ENCODE measurements around the gene ALDH1B1. TPM values are rescaled to one million over a fixed set of nuclear protein-coding genes. Genes with fewer than 3 reads are reported as not detected.
A peak's percentile ranks its signal among the peaks of the same experiment; 100 is the strongest.

Gene ALDH1B1
- total and polyA plus RNA-seq, 2 of the 13 experiments (the other 11 are each of a cell fraction or from before 2014, with no cell fraction given), result 45.1 to 125 TPM

DNA sequence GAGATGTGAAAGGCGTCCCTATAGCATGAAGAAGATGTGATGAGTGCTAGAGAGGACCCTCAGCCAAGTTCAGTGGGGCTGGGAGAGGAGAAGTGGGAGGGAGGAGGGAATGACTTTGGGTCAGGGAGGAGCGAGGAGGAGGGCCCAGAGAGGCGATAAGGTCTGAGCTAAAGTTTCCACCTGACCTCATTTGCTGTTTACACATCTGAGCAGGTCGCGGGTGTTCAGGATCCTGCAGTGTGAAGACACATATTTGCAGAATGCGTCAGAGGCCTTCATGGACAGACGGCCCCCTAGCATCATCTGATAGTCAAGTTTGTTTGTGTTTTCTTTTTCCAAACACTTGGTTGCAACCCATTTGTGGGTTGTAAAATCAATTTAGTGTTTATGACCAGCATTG lies 50.7 kb downstream of the ALDH1B1 start (continued):
- no peak for TF ChIP-seq ZSCAN9 (CRISPR knock-in tag; IDR thresholded peaks at IDR 0.05; ENCODE audit: borderline replicate concordance)
- TF ChIP-seq, protein P1, sequence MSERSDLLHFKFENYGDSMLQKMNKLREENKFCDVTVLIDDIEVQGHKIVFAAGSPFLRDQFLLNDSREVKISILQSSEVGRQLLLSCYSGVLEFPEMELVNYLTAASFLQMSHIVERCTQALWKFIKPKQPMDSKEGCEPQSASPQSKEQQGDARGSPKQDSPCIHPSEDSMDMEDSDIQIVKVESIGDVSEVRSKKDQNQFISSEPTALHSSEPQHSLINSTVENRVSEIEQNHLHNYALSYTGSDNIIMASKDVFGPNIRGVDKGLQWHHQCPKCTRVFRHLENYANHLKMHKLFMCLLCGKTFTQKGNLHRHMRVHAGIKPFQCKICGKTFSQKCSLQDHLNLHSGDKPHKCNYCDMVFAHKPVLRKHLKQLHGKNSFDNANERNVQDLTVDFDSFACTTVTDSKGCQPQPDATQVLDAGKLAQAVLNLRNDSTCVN (CRISPR knock-in tag; IDR thresholded peaks at IDR 0.05; ENCODE audit: borderline replicate concordance), result 0 out of 2 replicates have a peak, but pooled peaks have one; percentile 46
- TF ChIP-seq HHEX (CRISPR knock-in tag; IDR thresholded peaks at IDR 0.05), result no peak
- TF ChIP-seq, protein P2, sequence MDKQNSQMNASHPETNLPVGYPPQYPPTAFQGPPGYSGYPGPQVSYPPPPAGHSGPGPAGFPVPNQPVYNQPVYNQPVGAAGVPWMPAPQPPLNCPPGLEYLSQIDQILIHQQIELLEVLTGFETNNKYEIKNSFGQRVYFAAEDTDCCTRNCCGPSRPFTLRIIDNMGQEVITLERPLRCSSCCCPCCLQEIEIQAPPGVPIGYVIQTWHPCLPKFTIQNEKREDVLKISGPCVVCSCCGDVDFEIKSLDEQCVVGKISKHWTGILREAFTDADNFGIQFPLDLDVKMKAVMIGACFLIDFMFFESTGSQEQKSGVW (CRISPR knock-in tag; IDR thresholded peaks at IDR 0.05; ENCODE audit: borderline replicate concordance), result no peak
- TF ChIP-seq MXD3 (CRISPR knock-in tag; IDR thresholded peaks at IDR 0.05), result no peak
- TF ChIP-seq, protein P3, sequence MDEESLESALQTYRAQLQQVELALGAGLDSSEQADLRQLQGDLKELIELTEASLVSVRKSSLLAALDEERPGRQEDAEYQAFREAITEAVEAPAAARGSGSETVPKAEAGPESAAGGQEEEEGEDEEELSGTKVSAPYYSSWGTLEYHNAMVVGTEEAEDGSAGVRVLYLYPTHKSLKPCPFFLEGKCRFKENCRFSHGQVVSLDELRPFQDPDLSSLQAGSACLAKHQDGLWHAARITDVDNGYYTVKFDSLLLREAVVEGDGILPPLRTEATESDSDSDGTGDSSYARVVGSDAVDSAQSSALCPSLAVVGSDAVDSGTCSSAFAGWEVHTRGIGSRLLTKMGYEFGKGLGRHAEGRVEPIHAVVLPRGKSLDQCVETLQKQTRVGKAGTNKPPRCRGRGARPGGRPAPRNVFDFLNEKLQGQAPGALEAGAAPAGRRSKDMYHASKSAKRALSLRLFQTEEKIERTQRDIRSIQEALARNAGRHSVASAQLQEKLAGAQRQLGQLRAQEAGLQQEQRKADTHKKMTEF (CRISPR knock-in tag; IDR thresholded peaks at IDR 0.05), result peak; percentile 76
- no peak for TF ChIP-seq E2F1 (CRISPR knock-in tag; IDR thresholded peaks at IDR 0.05)
- no peak for TF ChIP-seq LRRFIP1 (CRISPR knock-in tag; conservative IDR thresholded peaks at IDR 0.05)
- TF ChIP-seq ZXDC (CRISPR knock-in tag; IDR thresholded peaks at IDR 0.05), result no peak
- no peak for TF ChIP-seq LCORL (IDR thresholded peaks at IDR 0.05)
- 0 out of 2 replicates have a peak, but pooled peaks have one; percentile 38 for TF ChIP-seq LCORL (CRISPR knock-in tag; IDR thresholded peaks at IDR 0.05)
- no peak for TF ChIP-seq ATF1 (CRISPR knock-in tag; IDR thresholded peaks at IDR 0.05)
- no peak for TF ChIP-seq CREBL2 (CRISPR knock-in tag; IDR thresholded peaks at IDR 0.05; ENCODE audit: borderline replicate concordance)
- no peak for TF ChIP-seq ZNF383 (CRISPR knock-in tag; IDR thresholded peaks at IDR 0.05; ENCODE audit: borderline replicate concordance)
- TF ChIP-seq, protein P4, sequence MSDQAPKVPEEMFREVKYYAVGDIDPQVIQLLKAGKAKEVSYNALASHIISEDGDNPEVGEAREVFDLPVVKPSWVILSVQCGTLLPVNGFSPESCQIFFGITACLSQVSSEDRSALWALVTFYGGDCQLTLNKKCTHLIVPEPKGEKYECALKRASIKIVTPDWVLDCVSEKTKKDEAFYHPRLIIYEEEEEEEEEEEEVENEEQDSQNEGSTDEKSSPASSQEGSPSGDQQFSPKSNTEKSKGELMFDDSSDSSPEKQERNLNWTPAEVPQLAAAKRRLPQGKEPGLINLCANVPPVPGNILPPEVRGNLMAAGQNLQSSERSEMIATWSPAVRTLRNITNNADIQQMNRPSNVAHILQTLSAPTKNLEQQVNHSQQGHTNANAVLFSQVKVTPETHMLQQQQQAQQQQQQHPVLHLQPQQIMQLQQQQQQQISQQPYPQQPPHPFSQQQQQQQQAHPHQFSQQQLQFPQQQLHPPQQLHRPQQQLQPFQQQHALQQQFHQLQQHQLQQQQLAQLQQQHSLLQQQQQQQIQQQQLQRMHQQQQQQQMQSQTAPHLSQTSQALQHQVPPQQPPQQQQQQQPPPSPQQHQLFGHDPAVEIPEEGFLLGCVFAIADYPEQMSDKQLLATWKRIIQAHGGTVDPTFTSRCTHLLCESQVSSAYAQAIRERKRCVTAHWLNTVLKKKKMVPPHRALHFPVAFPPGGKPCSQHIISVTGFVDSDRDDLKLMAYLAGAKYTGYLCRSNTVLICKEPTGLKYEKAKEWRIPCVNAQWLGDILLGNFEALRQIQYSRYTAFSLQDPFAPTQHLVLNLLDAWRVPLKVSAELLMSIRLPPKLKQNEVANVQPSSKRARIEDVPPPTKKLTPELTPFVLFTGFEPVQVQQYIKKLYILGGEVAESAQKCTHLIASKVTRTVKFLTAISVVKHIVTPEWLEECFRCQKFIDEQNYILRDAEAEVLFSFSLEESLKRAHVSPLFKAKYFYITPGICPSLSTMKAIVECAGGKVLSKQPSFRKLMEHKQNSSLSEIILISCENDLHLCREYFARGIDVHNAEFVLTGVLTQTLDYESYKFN (CRISPR knock-in tag; conservative IDR thresholded peaks at IDR 0.05), result peak; percentile 79

All from HepG2 (cell line).